Stomach (tissue), 19 donors: Measurements from ENCODE around the gene FOXF2. TPM values are rescaled to one million over a fixed set of nuclear protein-coding genes. Genes with fewer than 3 reads are reported as not detected.

Experiments
- DNase-seq, 2 donors: peaks; one replicate each; pipeline versions ENCODE4 v3.0.0 to v3.0.0-alpha.2; 2013 to 2019
- H3K27ac ChIP-seq, 5 donors: fragments of 200-600 bp in 4 of 5; sonication (generic) in 4 of 5; one replicate each; pipeline ENCODE4 v1.5.1; 2013 to 2019; ENCODE audit warnings: mild to moderate bottlenecking in 1 of 5, moderate library complexity in 1 of 5
- H3K27me3 ChIP-seq, 3 donors: fragments of 200-600 bp; sonication (generic); one replicate each; pipeline ENCODE4 v1.5.1; 2017 to 2019; ENCODE audit warnings: mixed run types in 1 of 3
- H3K36me3 ChIP-seq, 4 donors: fragments of 200-600 bp; sonication (generic); 1 replicate in 3 of 4; 2 replicates in 1 of 4; pipeline ENCODE4 v1.5.1; 2016 to 2019
- H3K4me1 ChIP-seq, 4 donors: fragments of 200-600 bp; sonication (generic); one replicate each; pipeline ENCODE4 v1.5.1; 2016 to 2019
- H3K4me3 ChIP-seq, 4 donors: fragments of 200-600 bp; sonication (generic) in 3 of 4; one replicate each; pipeline ENCODE4 v1.5.1; 2016 to 2019; ENCODE audit warnings: mild to moderate bottlenecking in 1 of 4
- H3K9me3 ChIP-seq, 4 donors: fragments of 200-600 bp; sonication (generic); one replicate each; pipeline ENCODE4 v1.5.1; 2016 to 2019
- EP300 ChIP-seq: sonication (generic); formaldehyde crosslinking; IDR thresholded peaks from one replicate; pipeline ENCODE4 v1.6.1; 2017; ENCODE audit warnings: antibody characterized with exemption
- POLR2A ChIP-seq, 4 donors: fragments of 450-650 bp; IDR thresholded peaks; one replicate each; pipeline ENCODE4 v1.6.1; 2016; ENCODE audit warnings: antibody characterized with exemption in 4 of 4, control low read depth in 2 of 4, mild to moderate bottlenecking in 1 of 4, moderate library complexity in 1 of 4
- POLR2AphosphoS5 ChIP-seq, 3 donors: sonication (generic); formaldehyde crosslinking; IDR thresholded peaks; one replicate each; pipeline ENCODE4 v1.6.1; 2016; ENCODE audit warnings: antibody characterized with exemption in 3 of 3
- WGBS, 5 donors: extraction: QIAGEN DNeasy Blood & Tissue Kit in 3 of 5; methylation state at CpG; one replicate each; pipeline versions ENCODE4 v1.1.5 to v1.1.7; 2013 to 2018; 5-methylcytosine and 5-hydroxymethylcytosine counted together
- intact Hi-C: fragments of 100-400 bp; cut with DNase I; formaldehyde crosslinking; loops from one replicate; pipeline ENCODE4 v1.15.1; 2023; ENCODE audit warnings: low total_unique reads
- long read RNA-seq, 10 donors: transcript quantifications; one replicate each; lab custom pipeline, GENCODE V29; 2026
- polyA plus RNA-seq, 3 donors: library from polyadenylated mRNA; stranded (reverse); fragments of 200-250 nt; gene quantifications; one replicate each; pipeline ENCODE4 v1.2.3, GENCODE V29; 2013
- total RNA-seq, 5 donors: library from RNA; depleted of rRNA; stranded (reverse); fragments of >200 nt; gene quantifications; one replicate each; pipeline versions ENCODE4 v1.1.0 to v1.2.3, GENCODE V29; 2014 to 2016
- TF ChIP-seq, protein P1 (sequence below), 7 experiments: fragments of 450-650 bp in 4 of 7; fragments of 200-600 bp in 3 of 7; sonication (generic) in 3 of 7; IDR thresholded peaks; one replicate each; pipeline ENCODE4 v1.5.1; 2016 to 2019; ENCODE audit warnings: antibody characterized with exemption in 7 of 7, control low read depth in 2 of 7, mild to moderate bottlenecking in 1 of 7
- donor health status: healthy with polysubstance abuse.
- donor health status: Bipolar disorder and iron deficiency.
- donor health status: healthy.

The FOXF2 gene
- 100 to 1,000 TPM in 1 of 5 donors, 10 to 100 TPM in 3, 1 to 10 TPM in 1; 9.6 to 104 (median 14.1) TPM for total RNA-seq
- 10 to 100 TPM; 17.7 to 32.2 (median 20.7) TPM for polyA plus RNA-seq
- long read RNA-seq, donor 1, transcript FOXF2-202 (2 exons, 2,451 nt): major isoform, 13 of 13 reads
- long read RNA-seq, donor 1, partial matches to known transcripts: 0 of 13 reads
- long read RNA-seq, donor 1, other reads (novel, unspliced or antisense): 0 of 13 reads
- long read RNA-seq, donor 2, transcript FOXF2-202 (2 exons, 2,451 nt): major isoform, 13 of 19 reads
- long read RNA-seq, donor 2, partial matches to known transcripts: 6 of 19 reads
- long read RNA-seq, donor 2, other reads (novel, unspliced or antisense): 0 of 19 reads
- long read RNA-seq, donor 3, partial matches to known transcripts: 0 of 4 reads
- long read RNA-seq, donor 3, other reads (novel, unspliced or antisense): 0 of 4 reads
- long read RNA-seq, donor 4: 0 reads
- long read RNA-seq, donor 5, transcript FOXF2-202 (2 exons, 2,451 nt): major isoform, 18 of 30 reads
- long read RNA-seq, donor 5, partial matches to known transcripts: 12 of 30 reads
- long read RNA-seq, donor 5, other reads (novel, unspliced or antisense): 0 of 30 reads
- long read RNA-seq, donor 6, transcript FOXF2-202 (2 exons, 2,451 nt): major isoform, 39 of 47 reads
- long read RNA-seq, donor 6, partial matches to known transcripts: 8 of 47 reads
- long read RNA-seq, donor 6, other reads (novel, unspliced or antisense): 0 of 47 reads
- long read RNA-seq, donor 7, transcript FOXF2-202 (2 exons, 2,451 nt): major isoform, 21 of 21 reads
- long read RNA-seq, donor 7, partial matches to known transcripts: 0 of 21 reads
- long read RNA-seq, donor 7, other reads (novel, unspliced or antisense): 0 of 21 reads
- long read RNA-seq, donor 8, transcript FOXF2-202 (2 exons, 2,451 nt): major isoform, 12 of 19 reads
- long read RNA-seq, donor 8, partial matches to known transcripts: 7 of 19 reads
- long read RNA-seq, donor 8, other reads (novel, unspliced or antisense): 0 of 19 reads
- long read RNA-seq, donor 9, transcript FOXF2-202 (2 exons, 2,451 nt): major isoform, 8 of 32 reads
- long read RNA-seq, donor 9, partial matches to known transcripts: 24 of 32 reads
- long read RNA-seq, donor 9, other reads (novel, unspliced or antisense): 0 of 32 reads
- long read RNA-seq, donor 10, transcript FOXF2-202 (2 exons, 2,451 nt): major isoform, 6 of 6 reads
- long read RNA-seq, donor 10, partial matches to known transcripts: 0 of 6 reads
- long read RNA-seq, donor 10, other reads (novel, unspliced or antisense): 0 of 6 reads

DNA sequence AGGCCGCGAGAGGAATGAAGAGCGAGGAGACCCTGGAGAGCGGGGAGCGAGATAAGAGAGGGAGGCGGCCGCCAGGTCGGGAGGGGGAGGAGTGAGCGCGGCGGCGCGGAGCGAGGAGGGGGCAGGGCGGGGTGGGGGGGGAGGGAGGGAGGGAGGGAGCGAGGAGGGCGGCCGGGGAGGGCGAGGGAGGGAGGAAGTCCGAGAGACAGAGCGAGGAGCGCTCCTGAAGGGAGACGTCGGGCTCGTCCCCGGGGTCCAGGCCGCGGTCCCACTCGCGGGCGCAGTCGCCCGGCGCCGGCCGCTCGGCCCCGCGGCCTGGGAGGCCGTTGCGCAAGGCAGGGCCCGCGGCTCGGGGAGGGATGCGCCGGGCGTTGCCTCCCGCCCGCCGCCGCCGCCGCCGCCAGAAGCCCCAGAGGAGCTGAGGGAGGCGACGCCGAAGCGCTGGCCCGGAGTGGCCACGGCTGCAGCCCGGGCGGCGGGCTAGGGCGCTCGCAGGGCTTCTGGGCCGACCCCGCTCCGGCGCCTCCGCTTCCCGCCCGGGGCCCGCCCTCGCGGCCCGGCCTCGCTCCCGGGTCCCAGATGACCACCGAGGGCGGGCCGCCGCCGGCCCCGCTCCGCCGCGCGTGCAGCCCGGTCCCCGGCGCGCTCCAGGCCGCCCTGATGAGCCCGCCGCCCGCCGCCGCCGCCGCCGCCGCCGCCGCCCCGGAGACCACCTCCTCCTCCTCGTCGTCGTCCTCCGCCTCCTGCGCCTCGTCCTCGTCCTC lies at the start of gene FOXF2:
TSS of gene FOXF2 (plus strand) at position 208 of the 764 bp plus-strand sequence. CDS start at position 580, 372 bp downstream.
- 0 to 2% (median 1%) methylated on average over 11 to 96 of the region's 112 CpGs for WGBS, 5 donors
- peak within 1 kb of the TSS; percentile 56 to 61 (median 60) for H3K4me3 ChIP-seq
- peak in 1 of 2 donors; percentile 67 for DNase-seq
- H3K4me1 ChIP-seq: peaks cover 9 to 75% (median 55%) of the 10 kb centered on the region in 4 donors
- H3K27me3 ChIP-seq: peaks cover 11 to 100% (median 92%) of the 10 kb centered on the region in 3 donors
- no peaks in the 10 kb centered on the region for H3K9me3 ChIP-seq
- H3K36me3 ChIP-seq: no peaks in the 10 kb centered on the region
- TF ChIP-seq, protein P1, sequence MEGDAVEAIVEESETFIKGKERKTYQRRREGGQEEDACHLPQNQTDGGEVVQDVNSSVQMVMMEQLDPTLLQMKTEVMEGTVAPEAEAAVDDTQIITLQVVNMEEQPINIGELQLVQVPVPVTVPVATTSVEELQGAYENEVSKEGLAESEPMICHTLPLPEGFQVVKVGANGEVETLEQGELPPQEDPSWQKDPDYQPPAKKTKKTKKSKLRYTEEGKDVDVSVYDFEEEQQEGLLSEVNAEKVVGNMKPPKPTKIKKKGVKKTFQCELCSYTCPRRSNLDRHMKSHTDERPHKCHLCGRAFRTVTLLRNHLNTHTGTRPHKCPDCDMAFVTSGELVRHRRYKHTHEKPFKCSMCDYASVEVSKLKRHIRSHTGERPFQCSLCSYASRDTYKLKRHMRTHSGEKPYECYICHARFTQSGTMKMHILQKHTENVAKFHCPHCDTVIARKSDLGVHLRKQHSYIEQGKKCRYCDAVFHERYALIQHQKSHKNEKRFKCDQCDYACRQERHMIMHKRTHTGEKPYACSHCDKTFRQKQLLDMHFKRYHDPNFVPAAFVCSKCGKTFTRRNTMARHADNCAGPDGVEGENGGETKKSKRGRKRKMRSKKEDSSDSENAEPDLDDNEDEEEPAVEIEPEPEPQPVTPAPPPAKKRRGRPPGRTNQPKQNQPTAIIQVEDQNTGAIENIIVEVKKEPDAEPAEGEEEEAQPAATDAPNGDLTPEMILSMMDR (IDR thresholded peaks at IDR 0.05): no peak
- TF ChIP-seq POLR2A (IDR thresholded peaks at IDR 0.05) (no peak), POLR2AphosphoS5 (IDR thresholded peaks at IDR 0.05) (peak in 1 of 3 donors; percentile 33), EP300 (no peak)
- intact Hi-C loops: loop anchor here (5.0 to 10.0 kb wide), 2 partner anchors 675 to 797 kb away; no protein-coding TSS in a partner anchor
- H3K27ac ChIP-seq: peak within 1 kb of the TSS; percentile 72 to 90 (median 83)

DNA sequence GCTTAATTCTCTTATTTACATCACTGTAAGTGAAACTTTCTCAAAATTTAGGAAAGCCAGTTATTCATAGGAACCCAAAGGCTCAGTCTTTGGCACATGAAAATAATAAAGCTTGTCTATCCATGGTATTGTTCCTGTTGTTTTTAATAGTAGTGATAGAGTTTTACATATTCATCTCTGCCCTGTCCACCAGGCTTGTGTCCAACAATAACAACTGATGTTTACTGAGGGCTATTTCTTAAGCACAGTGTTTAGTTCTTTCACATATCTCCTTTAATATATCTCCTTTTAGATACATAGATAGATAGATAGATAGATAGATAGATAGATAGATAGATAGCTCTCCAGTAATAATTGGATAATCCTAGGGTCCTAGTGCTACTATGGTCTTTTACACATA lies 43.3 kb upstream of the FOXF2 start:
- TF ChIP-seq POLR2A (IDR thresholded peaks at IDR 0.05) (no peak), POLR2AphosphoS5 (IDR thresholded peaks at IDR 0.05) (no peak), EP300 (no peak)
- peaks cover 0 to 11% (median 0%) of the 10 kb centered on the region in 3 donors for H3K27me3 ChIP-seq
- peaks cover 0 to 25% (median 0%) of the 10 kb centered on the region in 4 donors for H3K4me1 ChIP-seq
- no peak for DNase-seq
- H3K9me3 ChIP-seq: peaks cover 0 to 16% (median 11%) of the 10 kb centered on the region in 4 donors
- no peak overlapping the region for H3K4me3 ChIP-seq
- intact Hi-C loops: no loop called here
- no peaks in the 10 kb centered on the region for H3K36me3 ChIP-seq
- H3K27ac ChIP-seq: no peak overlapping the region

DNA sequence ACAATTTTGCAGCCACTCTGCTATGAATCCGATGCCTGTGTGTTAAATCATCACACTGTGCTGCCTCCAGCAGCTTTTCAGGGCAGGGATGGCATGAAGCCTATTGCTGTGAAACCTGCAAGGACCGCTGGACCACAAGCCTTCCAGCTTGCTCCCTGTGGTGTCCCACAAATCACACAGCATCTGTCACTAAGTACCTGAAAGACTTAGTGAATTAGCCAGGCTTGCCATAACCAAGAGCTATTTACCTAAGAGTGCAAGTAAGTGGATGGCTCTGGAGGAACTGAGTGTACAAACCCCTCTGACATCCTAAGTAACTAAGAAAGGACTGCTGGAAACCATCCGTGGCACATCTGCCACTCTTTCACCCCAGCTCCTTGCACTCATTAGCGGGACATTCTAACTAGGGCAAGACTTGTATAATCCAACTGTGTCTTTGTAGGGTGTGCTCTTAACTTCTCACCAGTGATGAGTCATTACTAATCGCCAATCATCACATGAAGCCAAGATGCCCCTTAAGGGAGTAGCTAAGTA lies 42.8 kb upstream of the FOXF2 start:
- Histone ChIP-seq H3K4me1 (peaks cover 0 to 25% (median 0%) of the 10 kb centered on the region in 4 donors), H3K4me3 (no peak overlapping the region), H3K27ac (no peak overlapping the region), H3K27me3 (peaks cover 0 to 11% (median 0%) of the 10 kb centered on the region in 3 donors), H3K36me3 (no peaks in the 10 kb centered on the region), H3K9me3 (peaks cover 0 to 21% (median 16%) of the 10 kb centered on the region in 4 donors)
- WGBS, 5 donors: 68 to 81% (median 78%) methylated on average over 5 of the region's 5 CpGs
- DNase-seq: no peak
- intact Hi-C loops: no loop called here
- TF ChIP-seq EP300: no peak
- no peak for TF ChIP-seq POLR2A (IDR thresholded peaks at IDR 0.05)
- no peak for TF ChIP-seq POLR2AphosphoS5 (IDR thresholded peaks at IDR 0.05)
- TF ChIP-seq, protein P1 (IDR thresholded peaks at IDR 0.05): no peak

DNA sequence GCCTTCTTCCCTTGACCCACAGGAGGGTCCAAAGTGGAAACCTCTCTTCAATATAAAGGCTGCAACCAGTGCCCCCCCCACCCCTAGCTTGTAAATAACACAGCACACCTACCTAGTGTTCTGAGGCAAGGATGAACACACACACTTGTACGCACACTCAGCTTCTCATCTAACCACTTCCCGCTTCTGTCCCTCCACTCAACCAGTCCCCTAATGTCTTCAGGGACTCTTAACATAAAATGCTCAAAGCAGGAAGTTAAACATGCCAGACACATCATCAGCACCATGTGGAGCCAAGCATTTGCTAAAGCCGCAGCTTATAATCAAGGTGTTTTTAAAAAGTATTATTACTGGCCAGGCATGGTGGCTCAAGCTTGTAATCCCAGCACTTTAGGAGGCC lies 42.2 kb upstream of the FOXF2 start:
- intact Hi-C loops: no loop called here
- H3K4me3 ChIP-seq: no peak overlapping the region
- peaks cover 0 to 11% (median 0%) of the 10 kb centered on the region in 3 donors for H3K27me3 ChIP-seq

More for the DNA sequence above, 42.2 kb upstream of the FOXF2 start:
- TF ChIP-seq POLR2A (IDR thresholded peaks at IDR 0.05): no peak
- TF ChIP-seq EP300: no peak
- no peak for TF ChIP-seq POLR2AphosphoS5 (IDR thresholded peaks at IDR 0.05)
- TF ChIP-seq, protein P1 (IDR thresholded peaks at IDR 0.05): no peak
- Histone ChIP-seq H3K4me1 (peaks cover 0 to 25% (median 0%) of the 10 kb centered on the region in 4 donors), H3K36me3 (no peaks in the 10 kb centered on the region), H3K9me3 (peaks cover 0 to 27% (median 22%) of the 10 kb centered on the region in 4 donors), H3K27ac (no peak overlapping the region)
- 83 to 91% (median 85%) methylated on average over 3 of the region's 3 CpGs for WGBS, 5 donors
- DNase-seq: no peak
